SK-N-SH (cell line): ENCODE results near the gene EYA2. TPM values are rescaled to one million over a fixed set of nuclear protein-coding genes. Genes with fewer than 3 reads are reported as not detected.

ENCODE experiments used
- CTCF ChIA-PET: fragments of 300-600, 350-600 bp; formaldehyde crosslinking; extraction: SDS; loops from one replicate; lab custom pipeline; 2021; lab: Yijun Ruan, JAX
- POLR2A ChIA-PET: fragments of 350-600 bp; sonication (Branson Sonifier 250); formaldehyde crosslinking; extraction: SDS; loops from one replicate; lab custom pipeline; 2020; ENCODE audit warnings: antibody characterized with exemption, inconsistent platforms; lab: Yijun Ruan, JAX
- DNase-seq: peaks from one replicate; pipeline ENCODE4 v3.0.0; 2012
- H2AFZ ChIP-seq: fragments of 200-600 bp; sonication (generic); 2 replicates; pipeline ENCODE4 v1.8.1; 2016; ENCODE audit warnings: antibody characterized with exemption, mild to moderate bottlenecking, low read depth
- H3F3A ChIP-seq: fragments of 200-600 bp; sonication (generic); replicated peaks from 2 replicates; pipeline ENCODE3; 2016; ENCODE audit warnings: antibody characterized with exemption, mild to moderate bottlenecking; ENCODE audit not compliant: insufficient read depth
- H3K27ac ChIP-seq, 2 experiments: fragments of 200-500 bp in 1 of 2; fragments of 200-600 bp in 1 of 2; sonication (Bioruptor generic) in 1 of 2; sonication (generic), shearing (Covaris generic) in 1 of 2; 2 replicates each; pipeline versions ENCODE4 v1.5.1 to v1.6.1; 2014 to 2016; ENCODE audit warnings: low read depth in 2 of 2, inconsistent platforms in 1 of 2, low read length in 1 of 2, mild to moderate bottlenecking in 1 of 2, mixed read lengths in 1 of 2
- H3K27me3 ChIP-seq: fragments of 200-600 bp; sonication (generic), shearing (Covaris generic); 2 replicates; pipeline ENCODE4 v1.6.1; 2016; ENCODE audit warnings: mixed run types; ENCODE audit not compliant: insufficient read depth
- H3K36me3 ChIP-seq, 2 experiments: fragments of 200-500 bp in 1 of 2; fragments of 200-600 bp in 1 of 2; sonication (Bioruptor generic) in 1 of 2; sonication (generic) in 1 of 2; replicated peaks in 1 of 2; 2 replicates each; pipeline versions ENCODE3 to v1.5.1; 2014 to 2016; ENCODE audit warnings: low read length in 1 of 2, mild to moderate bottlenecking in 1 of 2; ENCODE audit not compliant: insufficient read depth in 2 of 2, control insufficient read depth in 1 of 2
- H3K4me1 ChIP-seq, 2 experiments: fragments of 200-500 bp in 1 of 2; fragments of 200-600 bp in 1 of 2; sonication (Bioruptor generic) in 1 of 2; sonication (generic), shearing (Covaris generic) in 1 of 2; 2 replicates each; pipeline versions ENCODE4 v1.5.1 to v1.6.1; 2014 to 2016; ENCODE audit warnings: low read depth in 1 of 2, low read length in 1 of 2, mixed run types in 1 of 2; ENCODE audit not compliant: insufficient read depth in 2 of 2, control insufficient read depth in 1 of 2
- H3K4me2 ChIP-seq: fragments of 200-600 bp; sonication (generic), shearing (Covaris generic); 2 replicates; pipeline ENCODE4 v1.6.1; 2017; ENCODE audit warnings: mixed run types
- H3K4me3 ChIP-seq, 2 experiments: fragments of 200-500 bp in 1 of 2; fragments of 200-600 bp in 1 of 2; sonication (Bioruptor generic) in 1 of 2; sonication (generic), shearing (Covaris generic) in 1 of 2; 2 replicates each; pipeline versions ENCODE4 v1.5.1 to v1.8.1; 2014 to 2016; ENCODE audit warnings: low read depth in 2 of 2, inconsistent platforms in 1 of 2, low read length in 1 of 2, mild to moderate bottlenecking in 1 of 2, mixed read lengths in 1 of 2, moderate library complexity in 1 of 2
- H3K79me2 ChIP-seq: fragments of 200-600 bp; sonication (generic); 2 replicates; pipeline ENCODE4 v1.8.1; 2017; ENCODE audit warnings: mild to moderate bottlenecking; ENCODE audit not compliant: insufficient read depth
- H3K9ac ChIP-seq: fragments of 200-600 bp; sonication (generic); 2 replicates; pipeline ENCODE4 v1.6.1; 2017; ENCODE audit warnings: mixed run types
- H3K9me2 ChIP-seq: fragments of 200-600 bp; sonication (generic); 2 replicates; pipeline ENCODE4 v1.6.1; 2017; ENCODE audit warnings: mixed run types
- H3K9me3 ChIP-seq: fragments of 200-600 bp; sonication (generic); 2 replicates; pipeline ENCODE4 v1.6.1; 2017; ENCODE audit warnings: mixed run types, mild to moderate bottlenecking, moderate library complexity
- H4K20me1 ChIP-seq: fragments of 200-600 bp; sonication (generic); 2 replicates; pipeline ENCODE4 v1.6.1; 2017; ENCODE audit warnings: mild to moderate bottlenecking, mixed run types; ENCODE audit not compliant: insufficient read depth
- CHD2 ChIP-seq: fragments of 150-350 bp; IDR thresholded peaks from 2 replicates; pipeline ENCODE4 v1.6.1; 2018; ENCODE audit warnings: low read length; ENCODE audit not compliant: partially characterized antibody
- EP300 ChIP-seq, 2 experiments: IDR thresholded peaks; 2 replicates each; pipeline versions ENCODE4 v1.4.0 to v1.6.1; 2012; ENCODE audit warnings: borderline replicate concordance in 1 of 2, low read depth in 1 of 2, low read length in 1 of 2
- JUND ChIP-seq: IDR thresholded peaks from 2 replicates; pipeline ENCODE4 v1.4.0; 2012
- MAX ChIP-seq: IDR thresholded peaks from 2 replicates; pipeline ENCODE4 v1.4.0; 2012; ENCODE audit warnings: low read depth
- NFIC ChIP-seq: IDR thresholded peaks from 2 replicates; pipeline ENCODE4 v1.4.0; 2012; ENCODE audit warnings: borderline replicate concordance
- NRF1 ChIP-seq: IDR thresholded peaks from 2 replicates; pipeline ENCODE4 v1.6.1; 2012; ENCODE audit warnings: low read depth, mild to moderate bottlenecking, low read length
- PBX3 ChIP-seq: IDR thresholded peaks from 2 replicates; pipeline ENCODE4; 2012
- POLR2AphosphoS5 ChIP-seq: IDR thresholded peaks from 2 replicates; pipeline ENCODE4 v1.6.1; 2012; ENCODE audit warnings: low read depth, low read length
- RCOR1 ChIP-seq: fragments of 150-350 bp; IDR thresholded peaks from 2 replicates; pipeline ENCODE4 v1.6.1; 2017; ENCODE audit warnings: antibody characterized with exemption, low read length
- REST ChIP-seq: IDR thresholded peaks from 2 replicates; pipeline ENCODE4 v1.6.1; 2012; ENCODE audit warnings: mild to moderate bottlenecking, low read depth, low read length, moderate library complexity
- TAF1 ChIP-seq: IDR thresholded peaks from 2 replicates; pipeline ENCODE4 v1.6.1; 2012; ENCODE audit warnings: low read depth, mild to moderate bottlenecking, low read length, moderate library complexity, borderline replicate concordance
- TEAD4 ChIP-seq: IDR thresholded peaks from 2 replicates; pipeline ENCODE4 v1.4.0; 2012; ENCODE audit warnings: mild to moderate bottlenecking, borderline replicate concordance; ENCODE audit not compliant: insufficient read depth
- YY1 ChIP-seq: IDR thresholded peaks from 2 replicates; pipeline ENCODE4 v1.4.0; 2012; ENCODE audit warnings: low read depth, mild to moderate bottlenecking
- ZBTB33 ChIP-seq: IDR thresholded peaks from 2 replicates; pipeline ENCODE4 v1.4.0; 2012; ENCODE audit warnings: low read depth, borderline replicate concordance
- WGBS: methylation state at CpG from one replicate; pipeline ENCODE4 v1.1.6; 2017; ENCODE audit warnings: low lambda C conversion rate; 5-methylcytosine and 5-hydroxymethylcytosine counted together
- polyA plus RNA-seq, 3 experiments: library from polyadenylated mRNA; depleted of rRNA; stranded (reverse); fragments of >200 nt; gene quantifications; 2 replicates each; pipeline ENCODE4 v1.2.3, GENCODE V29; 2012
- TF ChIP-seq, protein P1 (sequence below): fragments of 200-600 bp; sonication (generic); IDR thresholded peaks from 2 replicates; pipeline ENCODE4 v1.6.1; 2017; ENCODE audit warnings: antibody characterized with exemption, mild to moderate bottlenecking, moderate library complexity

The EYA2 gene
- polyA plus RNA-seq, 1 of the 3 experiments (the other 2 are of a cell fraction) = 0.05 TPM

DNA sequence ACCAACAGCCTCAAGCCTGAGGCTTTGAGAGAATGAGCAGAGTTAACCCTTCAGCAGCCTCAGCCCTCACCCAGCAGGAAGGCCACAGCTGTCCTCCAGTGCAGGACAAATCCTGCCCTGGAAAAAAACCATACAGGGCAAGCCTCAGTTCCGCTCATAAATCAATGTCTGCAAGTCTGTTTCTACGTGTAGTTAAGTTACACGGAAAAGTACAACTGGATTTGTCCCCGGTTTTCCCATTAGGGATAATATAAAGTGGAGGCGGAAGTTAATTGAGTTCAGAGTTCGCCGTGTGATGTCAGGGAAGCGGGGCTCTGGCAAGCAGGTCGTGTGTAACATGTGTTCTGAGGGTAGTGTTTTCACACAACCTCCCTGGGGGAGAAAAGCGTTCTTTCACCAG, 44.2 kb upstream of the EYA2 start:
- Histone ChIP-seq H3F3A (no peaks in the 10 kb centered on the region), H3K27ac (no peak overlapping the region), H3K36me3 (no peaks in the 10 kb centered on the region), H3K4me2 (no peak overlapping the region), H3K79me2 (no peaks in the 10 kb centered on the region), H3K4me3 (no peak overlapping the region), H3K9ac (no peak overlapping the region), H4K20me1 (no peaks in the 10 kb centered on the region), H3K9me3 (no peaks in the 10 kb centered on the region), H2AFZ (no peak overlapping the region), H3K9me2 (no peaks in the 10 kb centered on the region), H3K4me1 (no peaks in the 10 kb centered on the region), H3K27me3 (no peaks in the 10 kb centered on the region)
- DNase-seq = no peak
- POLR2A ChIA-PET = no interaction called here
- 61% methylated on average over 10 of the region's 10 CpGs for whole genome bisulfite sequencing
- TF ChIP-seq CHD2 (no peak), NFIC (no peak)
- CTCF ChIA-PET = no interaction called here

DNA sequence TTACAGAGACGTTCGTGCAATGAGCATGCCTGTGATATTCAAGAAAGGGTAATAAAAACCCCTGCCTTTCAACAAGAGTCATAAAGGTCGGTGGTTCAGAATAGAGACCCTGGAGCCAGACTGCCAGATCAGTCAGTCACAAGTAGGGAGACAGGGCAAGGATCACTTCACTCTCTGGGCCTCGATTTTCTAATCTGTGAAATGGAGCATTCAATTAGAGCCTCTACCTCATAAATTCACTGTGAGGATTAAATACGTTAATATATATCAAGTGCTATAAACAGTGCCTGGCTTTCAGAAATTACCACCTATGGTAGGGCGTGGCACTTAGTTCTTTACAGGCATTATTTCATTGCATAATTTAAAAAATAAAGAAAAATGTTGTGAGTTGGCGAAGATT, 43.7 kb upstream of the EYA2 start:
- POLR2A ChIA-PET = no interaction called here
- H3F3A ChIP-seq = no peaks in the 10 kb centered on the region

More for the DNA sequence above, 43.7 kb upstream of the EYA2 start:
- CTCF ChIA-PET = no interaction called here
- Histone ChIP-seq H3K36me3 (no peaks in the 10 kb centered on the region), H3K27me3 (no peaks in the 10 kb centered on the region), H2AFZ (no peak overlapping the region), H4K20me1 (no peaks in the 10 kb centered on the region), H3K9me3 (no peaks in the 10 kb centered on the region), H3K9me2 (no peaks in the 10 kb centered on the region), H3K79me2 (no peaks in the 10 kb centered on the region), H3K27ac (no peak overlapping the region), H3K4me1 (no peaks in the 10 kb centered on the region), H3K4me3 (no peak overlapping the region), H3K9ac (no peak overlapping the region), H3K4me2 (no peak overlapping the region)
- WGBS = 36% methylated on average over 7 of the region's 7 CpGs
- TF ChIP-seq PBX3 = no peak
- no peak for TF ChIP-seq TEAD4
- no peak for TF ChIP-seq REST
- no peak for TF ChIP-seq ZBTB33
- TF ChIP-seq TAF1 = no peak
- no peak for TF ChIP-seq RCOR1
- no peak for TF ChIP-seq POLR2AphosphoS5
- TF ChIP-seq JUND = no peak
- no peak for TF ChIP-seq YY1
- TF ChIP-seq NFIC = no peak
- TF ChIP-seq, protein P1, sequence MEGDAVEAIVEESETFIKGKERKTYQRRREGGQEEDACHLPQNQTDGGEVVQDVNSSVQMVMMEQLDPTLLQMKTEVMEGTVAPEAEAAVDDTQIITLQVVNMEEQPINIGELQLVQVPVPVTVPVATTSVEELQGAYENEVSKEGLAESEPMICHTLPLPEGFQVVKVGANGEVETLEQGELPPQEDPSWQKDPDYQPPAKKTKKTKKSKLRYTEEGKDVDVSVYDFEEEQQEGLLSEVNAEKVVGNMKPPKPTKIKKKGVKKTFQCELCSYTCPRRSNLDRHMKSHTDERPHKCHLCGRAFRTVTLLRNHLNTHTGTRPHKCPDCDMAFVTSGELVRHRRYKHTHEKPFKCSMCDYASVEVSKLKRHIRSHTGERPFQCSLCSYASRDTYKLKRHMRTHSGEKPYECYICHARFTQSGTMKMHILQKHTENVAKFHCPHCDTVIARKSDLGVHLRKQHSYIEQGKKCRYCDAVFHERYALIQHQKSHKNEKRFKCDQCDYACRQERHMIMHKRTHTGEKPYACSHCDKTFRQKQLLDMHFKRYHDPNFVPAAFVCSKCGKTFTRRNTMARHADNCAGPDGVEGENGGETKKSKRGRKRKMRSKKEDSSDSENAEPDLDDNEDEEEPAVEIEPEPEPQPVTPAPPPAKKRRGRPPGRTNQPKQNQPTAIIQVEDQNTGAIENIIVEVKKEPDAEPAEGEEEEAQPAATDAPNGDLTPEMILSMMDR = no peak
- no peak for TF ChIP-seq MAX
- TF ChIP-seq EP300 (IDR thresholded peaks at IDR 0.05; ENCODE audit: borderline replicate concordance in 1 of 2, low read depth in 1 of 2, low read length in 1 of 2) = no peak
- TF ChIP-seq NRF1 = no peak
- DNase-seq = no peak
